Left ventricle myocardium inferior (tissue), 1 donor: ENCODE results near the gene AFAP1L1. TPM values are rescaled to one million over a fixed set of nuclear protein-coding genes. Genes with fewer than 3 reads are reported as not detected.
A peak's percentile ranks its signal among the peaks of the same experiment; 100 is the strongest.

Experiments used
- DNase-seq: peaks from one replicate; pipeline ENCODE4 v3.0.0-alpha.2; 2020
- H3K27ac ChIP-seq: fragments of 200-600 bp; replicated peaks from 2 replicates; pipeline ENCODE4 v1.8.0; 2021
- H3K27me3 ChIP-seq: fragments of 200-600 bp; 2 replicates; pipeline ENCODE4 v1.8.0; 2021; ENCODE audit warnings: low read depth
- H3K36me3 ChIP-seq: fragments of 200-600 bp; 2 replicates; pipeline ENCODE4 v1.8.0; 2021
- H3K4me1 ChIP-seq: fragments of 200-600 bp; 2 replicates; pipeline ENCODE4 v1.8.0; 2021
- H3K4me3 ChIP-seq: fragments of 200-600 bp; 2 replicates; pipeline ENCODE4 v1.8.0; 2021; ENCODE audit warnings: mild to moderate bottlenecking, moderate library complexity
- H3K9me3 ChIP-seq: fragments of 200-600 bp; replicated peaks from 2 replicates; pipeline ENCODE4 v1.8.0; 2021
- intact Hi-C: fragments of 100-400 bp; cut with micrococcal nuclease; formaldehyde crosslinking; loops from one replicate; pipeline ENCODE4 v1.11.0; 2022
- total RNA-seq: library from RNA; stranded (reverse); fragmentation: NEBNext Ultra II Directional; extraction: Animal tissue kit (Norgen Biotek cat#: 25700); gene quantifications from one replicate; pipeline ENCODE4 v1.2.1, GENCODE V29; 2021
- TF ChIP-seq, protein P1 (sequence below): fragments of 200-600 bp; IDR thresholded peaks from 2 replicates; pipeline ENCODE4 v1.8.0; 2021; ENCODE audit warnings: antibody characterized with exemption, mild to moderate bottlenecking, borderline replicate concordance
- donor health status: DM: no; HTN: yes; CAD: no; lungs with severe emphysema.

Gene AFAP1L1
- total RNA-seq, 1 donor from 2014 or later, result 40.6 TPM

GRCh38 chr5:149340920-149341319, 69.3 kb downstream of the AFAP1L1 start:
- DNase-seq, result no peak
- TF ChIP-seq, protein P1, sequence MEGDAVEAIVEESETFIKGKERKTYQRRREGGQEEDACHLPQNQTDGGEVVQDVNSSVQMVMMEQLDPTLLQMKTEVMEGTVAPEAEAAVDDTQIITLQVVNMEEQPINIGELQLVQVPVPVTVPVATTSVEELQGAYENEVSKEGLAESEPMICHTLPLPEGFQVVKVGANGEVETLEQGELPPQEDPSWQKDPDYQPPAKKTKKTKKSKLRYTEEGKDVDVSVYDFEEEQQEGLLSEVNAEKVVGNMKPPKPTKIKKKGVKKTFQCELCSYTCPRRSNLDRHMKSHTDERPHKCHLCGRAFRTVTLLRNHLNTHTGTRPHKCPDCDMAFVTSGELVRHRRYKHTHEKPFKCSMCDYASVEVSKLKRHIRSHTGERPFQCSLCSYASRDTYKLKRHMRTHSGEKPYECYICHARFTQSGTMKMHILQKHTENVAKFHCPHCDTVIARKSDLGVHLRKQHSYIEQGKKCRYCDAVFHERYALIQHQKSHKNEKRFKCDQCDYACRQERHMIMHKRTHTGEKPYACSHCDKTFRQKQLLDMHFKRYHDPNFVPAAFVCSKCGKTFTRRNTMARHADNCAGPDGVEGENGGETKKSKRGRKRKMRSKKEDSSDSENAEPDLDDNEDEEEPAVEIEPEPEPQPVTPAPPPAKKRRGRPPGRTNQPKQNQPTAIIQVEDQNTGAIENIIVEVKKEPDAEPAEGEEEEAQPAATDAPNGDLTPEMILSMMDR, result no peak
- no peak overlapping the region for H3K27ac ChIP-seq
- intact Hi-C loops, result no loop called here
- H3K4me1 ChIP-seq, result peaks cover 14% of the 10 kb centered on the region
- H3K9me3 ChIP-seq, result no peaks in the 10 kb centered on the region
- no peak overlapping the region for H3K4me3 ChIP-seq
- no peaks in the 10 kb centered on the region for H3K27me3 ChIP-seq
- H3K36me3 ChIP-seq, result peaks cover 58% of the 10 kb centered on the region

DNA sequence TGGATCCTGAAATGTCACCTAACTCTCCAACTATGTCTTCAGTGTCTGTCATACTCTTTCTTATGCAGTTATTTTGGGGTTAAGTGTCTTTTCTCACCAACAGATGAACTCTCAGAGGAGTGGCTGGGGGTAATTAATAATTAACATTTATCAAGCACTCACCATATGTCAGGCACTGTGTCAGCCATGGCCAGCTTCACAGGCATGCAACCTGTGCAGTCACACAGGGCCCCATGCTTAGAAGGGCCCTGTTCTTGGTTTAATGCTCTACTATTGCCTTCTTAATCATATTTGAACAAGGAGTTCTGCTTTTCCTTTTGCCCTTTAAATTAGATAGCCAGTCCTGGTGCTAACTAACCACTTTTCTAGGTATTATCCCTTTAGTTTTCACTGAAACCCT, 70.2 kb downstream of the AFAP1L1 start:
- Histone ChIP-seq H3K27me3 (no peaks in the 10 kb centered on the region), H3K4me3 (no peak overlapping the region), H3K4me1 (peaks cover 21% of the 10 kb centered on the region), H3K36me3 (peaks cover 49% of the 10 kb centered on the region), H3K27ac (peak overlapping the region; percentile 6), H3K9me3 (no peaks in the 10 kb centered on the region)
- intact Hi-C loops, result no loop called here
- TF ChIP-seq, protein P1, result no peak
- no peak for DNase-seq

- no peaks in the 10 kb centered on the region for H3K27me3 ChIP-seq
- H3K36me3 ChIP-seq, result peaks cover 38% of the 10 kb centered on the region
- H3K4me3 ChIP-seq, result peak overlapping the region; percentile 74
- H3K9me3 ChIP-seq, result no peaks in the 10 kb centered on the region
- TF ChIP-seq, protein P1, result no peak
- H3K27ac ChIP-seq, result peak overlapping the region; percentile 88
- peaks cover 44% of the 10 kb centered on the region for H3K4me1 ChIP-seq
- intact Hi-C loops, result no loop called here
- DNase-seq, result no peak
Observed at GRCh38 chr5:149344151-149344550, 72.5 kb downstream of the AFAP1L1 start.

DNA sequence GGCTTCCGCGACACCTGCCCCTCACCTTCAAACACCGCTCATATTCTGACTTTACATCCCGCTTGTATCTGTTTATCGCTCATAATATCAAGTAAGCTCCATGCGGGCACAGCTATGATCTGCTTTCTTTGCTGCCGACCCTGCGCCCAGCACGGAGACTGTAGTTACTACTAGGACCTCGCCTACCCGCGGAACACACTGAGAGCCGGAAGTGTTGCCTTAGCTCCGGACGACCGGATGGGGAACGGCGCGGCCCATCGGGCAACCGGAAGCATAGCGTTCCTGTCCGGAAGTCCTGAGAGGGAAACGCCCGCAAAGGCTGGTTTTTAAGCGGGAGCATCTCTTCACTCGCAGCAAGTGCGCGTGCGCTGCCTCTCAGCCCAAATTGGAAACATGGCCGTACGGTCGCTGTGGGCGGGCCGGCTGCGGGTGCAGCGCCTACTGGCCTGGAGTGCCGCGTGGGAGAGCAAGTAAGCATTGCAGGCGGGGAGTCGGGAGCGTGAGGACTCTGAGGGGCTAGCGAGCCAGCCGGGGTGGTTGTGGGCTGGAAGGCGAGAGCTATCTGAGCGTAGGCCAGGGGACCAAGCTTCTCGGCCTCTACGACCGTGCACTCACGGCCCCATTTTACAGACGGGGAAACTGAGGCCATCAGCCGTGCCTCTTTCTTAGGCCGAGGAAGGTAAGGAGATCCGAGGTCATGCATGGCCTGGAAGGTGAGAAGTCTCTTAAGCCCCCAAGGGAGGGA, 73.7 kb downstream of the AFAP1L1 start, which contains the start of gene GRPEL2:
TSS of gene GRPEL2 (plus strand) at position 353 of the 745 bp plus-strand sequence. CDS start at position 394, 41 bp downstream.
- Histone ChIP-seq H3K4me3 (peak within 1 kb of the TSS; percentile 74), H3K27ac (peak within 1 kb of the TSS; percentile 88), H3K36me3 (peaks cover 38% of the 10 kb centered on the region), H3K9me3 (no peaks in the 10 kb centered on the region), H3K27me3 (no peaks in the 10 kb centered on the region), H3K4me1 (peaks cover 44% of the 10 kb centered on the region)
- TF ChIP-seq, protein P1, result no peak
- peak; percentile 95 for DNase-seq
- intact Hi-C loops, result no loop called here

- no peak for DNase-seq
- intact Hi-C loops, result no loop called here
- TF ChIP-seq, protein P1, result no peak
- Histone ChIP-seq H3K27me3 (no peaks in the 10 kb centered on the region), H3K4me1 (peaks cover 44% of the 10 kb centered on the region), H3K27ac (peak overlapping the region; percentile 88), H3K4me3 (peak overlapping the region; percentile 74), H3K9me3 (no peaks in the 10 kb centered on the region), H3K36me3 (peaks cover 38% of the 10 kb centered on the region)
Observed at GRCh38 chr5:149345892-149346222, 74.2 kb downstream of the AFAP1L1 start.
